ENCODE data around the gene CYS1. TPM values are rescaled to one million over a fixed set of nuclear protein-coding genes. Genes with fewer than 3 reads are reported as not detected.

The CYS1 gene
- polyA plus RNA-seq, 2 of the 4 experiments (the other 2 are of a cell fraction): 0.68 to 1.1 TPM

GRCh38 chr2:10052216-10052615 is 28.0 kb downstream of the CYS1 start:
- ATAC-seq (no peak), DNase-seq (ENCODE audit: low read depth in 1 of 2, low spot score in 1 of 2) (no peak), FAIRE-seq (no peak)
- TF ChIP-seq USF2 (IDR thresholded peaks at IDR 0.05) (no peak), ZC3H11A (IDR thresholded peaks at IDR 0.05) (no peak), ZNF302 (CRISPR knock-in tag; IDR thresholded peaks at IDR 0.05) (no peak), REST (IDR thresholded peaks at IDR 0.05) (no peak), CHD2 (IDR thresholded peaks at IDR 0.05; ENCODE audit: low read length, partially characterized antibody) (no peak), SREBF2 (IDR thresholded peaks at IDR 0.05) (no peak), POLR2A (IDR thresholded peaks at IDR 0.05; ENCODE audit: low read length) (no peak), FOSB (CRISPR knock-in tag; IDR thresholded peaks at IDR 0.05) (no peak), RARB (CRISPR knock-in tag; IDR thresholded peaks at IDR 0.05) (no peak)
- Histone ChIP-seq H3K9me3 (no peaks in the 10 kb centered on the region), H3K4me3 (no peak overlapping the region), H3K4me2 (no peak overlapping the region), H3K4me1 (no peaks in the 10 kb centered on the region), H3K27ac (no peak overlapping the region)
- 86% methylated on average over 16 of the region's 16 CpGs for WGBS (ENCODE audit: missing lambda C conversion rate)
- POLR2A ChIA-PET: no interaction called here
- CTCF ChIA-PET: interaction anchor here (0.6 to 12.5 kb wide), 10 partner anchors 9 to 282 kb away, joined by 3 to 232 read pairs (median 5); no protein-coding TSS in a partner anchor

DNA sequence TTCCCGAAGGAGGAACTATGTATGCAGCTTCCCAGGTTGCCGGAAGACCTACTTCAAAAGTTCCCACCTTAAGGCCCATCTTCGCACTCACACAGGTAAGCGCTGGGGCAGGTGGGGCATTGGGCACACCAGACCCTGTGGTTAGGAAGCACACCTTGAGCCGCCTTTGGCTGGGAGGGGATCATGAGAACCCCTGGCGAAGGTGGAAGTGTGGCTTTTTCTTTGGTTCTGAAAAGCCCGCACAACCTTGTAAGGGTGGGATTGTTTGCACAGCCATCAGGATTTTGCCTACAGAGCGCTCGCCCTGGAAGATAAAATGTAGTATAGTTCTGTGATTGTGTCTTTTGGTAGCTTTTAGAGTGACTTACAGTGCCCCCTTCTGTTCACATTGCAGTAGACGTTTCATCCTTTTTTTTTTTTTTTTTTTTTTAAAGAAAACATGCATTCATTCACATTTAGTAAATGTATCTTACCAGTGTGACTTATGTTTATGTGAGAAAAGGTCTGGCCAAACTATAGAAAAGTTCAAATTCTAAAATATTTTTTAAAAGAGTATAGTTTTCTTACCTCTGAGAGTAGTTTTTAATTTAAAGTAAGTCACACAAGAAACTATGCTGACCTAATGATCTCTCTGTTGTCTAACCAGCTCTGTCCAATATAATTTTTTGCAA is 31.6 kb downstream of the CYS1 start:
- FAIRE-seq (no peak), DNase-seq (ENCODE audit: low read depth in 1 of 2, low spot score in 1 of 2) (peak; percentile 56 to 67), ATAC-seq (peak; percentile 56 to 69; a peak in 5 of 6 replicates)
- POLR2A ChIA-PET: interaction anchor here (0.6 to 2.0 kb wide), 3 partner anchors 64 to 715 kb away, joined by 4 to 7 read pairs (median 6); partner anchors contain the start of gene TAF1B
- CTCF ChIA-PET: interaction anchor here (0.6 to 12.5 kb wide), 51 partner anchors 10 to 645 kb away, joined by 3 to 232 read pairs (median 4); partner anchors contain the start of gene TAF1B
- H3K4me2 ChIP-seq: no peak overlapping the region
- WGBS (ENCODE audit: missing lambda C conversion rate): 54% methylated on average over 10 of the region's 10 CpGs
- H3K27ac ChIP-seq: no peak overlapping the region
- 0 out of 3 replicates have a peak, but pooled peaks cover 2% of the 10 kb centered on the region for H3K9me3 ChIP-seq
- no peak overlapping the region for H3K4me3 ChIP-seq
- no peaks in the 10 kb centered on the region for H3K4me1 ChIP-seq
- TF ChIP-seq, protein P1, sequence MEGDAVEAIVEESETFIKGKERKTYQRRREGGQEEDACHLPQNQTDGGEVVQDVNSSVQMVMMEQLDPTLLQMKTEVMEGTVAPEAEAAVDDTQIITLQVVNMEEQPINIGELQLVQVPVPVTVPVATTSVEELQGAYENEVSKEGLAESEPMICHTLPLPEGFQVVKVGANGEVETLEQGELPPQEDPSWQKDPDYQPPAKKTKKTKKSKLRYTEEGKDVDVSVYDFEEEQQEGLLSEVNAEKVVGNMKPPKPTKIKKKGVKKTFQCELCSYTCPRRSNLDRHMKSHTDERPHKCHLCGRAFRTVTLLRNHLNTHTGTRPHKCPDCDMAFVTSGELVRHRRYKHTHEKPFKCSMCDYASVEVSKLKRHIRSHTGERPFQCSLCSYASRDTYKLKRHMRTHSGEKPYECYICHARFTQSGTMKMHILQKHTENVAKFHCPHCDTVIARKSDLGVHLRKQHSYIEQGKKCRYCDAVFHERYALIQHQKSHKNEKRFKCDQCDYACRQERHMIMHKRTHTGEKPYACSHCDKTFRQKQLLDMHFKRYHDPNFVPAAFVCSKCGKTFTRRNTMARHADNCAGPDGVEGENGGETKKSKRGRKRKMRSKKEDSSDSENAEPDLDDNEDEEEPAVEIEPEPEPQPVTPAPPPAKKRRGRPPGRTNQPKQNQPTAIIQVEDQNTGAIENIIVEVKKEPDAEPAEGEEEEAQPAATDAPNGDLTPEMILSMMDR (IDR thresholded peaks at IDR 0.05): peak; percentile 94
- peak; percentile 84 to 85 for TF ChIP-seq RAD21 (conservative IDR thresholded peaks at IDR 0.05 in 1 of 2, IDR thresholded peaks at IDR 0.05 in 1 of 2)
- TF ChIP-seq FOSL2 (IDR thresholded peaks at IDR 0.05): no peak
- no peak for TF ChIP-seq FOSL2 (CRISPR knock-in tag; IDR thresholded peaks at IDR 0.05)
- peak; percentile 71 for TF ChIP-seq SMC3 (IDR thresholded peaks at IDR 0.05)
